Measurements from ENCODE around the gene LRRC26.

The LRRC26 gene

DNA sequence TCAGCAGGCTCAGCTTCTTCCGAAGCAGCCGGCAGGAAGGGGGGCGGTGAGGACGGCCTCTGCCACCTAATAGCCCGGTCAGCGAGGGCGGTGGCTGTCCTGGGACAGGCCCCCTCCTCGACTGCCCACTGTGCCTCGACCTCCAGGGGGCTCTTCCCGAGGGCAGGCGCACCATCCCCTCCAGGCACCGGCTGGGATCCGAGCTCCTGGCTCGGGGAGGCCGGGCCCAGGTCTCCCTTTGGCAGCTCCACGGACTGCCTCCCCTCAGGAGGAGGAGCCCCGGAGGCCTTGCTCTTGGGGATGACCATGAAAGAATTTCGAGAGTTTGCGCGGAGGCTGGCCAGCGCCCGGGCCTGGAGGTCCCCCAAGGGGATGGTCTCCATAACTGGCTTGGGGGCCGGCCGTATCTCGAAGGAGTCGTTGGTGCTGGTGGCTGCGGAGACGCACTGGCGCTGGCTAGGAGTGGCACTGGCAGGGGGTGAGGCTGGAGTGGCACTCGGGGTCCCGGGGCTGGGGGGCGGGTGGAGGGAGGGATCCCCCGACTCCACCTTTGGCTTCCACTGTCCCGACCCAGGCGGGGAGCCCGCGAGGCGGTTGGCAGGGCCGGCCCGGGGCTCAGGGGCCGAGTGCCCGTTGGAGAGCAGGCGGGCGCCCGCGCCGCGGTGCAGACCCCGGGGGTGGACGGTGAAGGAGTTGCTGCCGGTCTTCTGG lies 29.7 kb upstream of the LRRC26 start:
- no peak for DNase-seq (ENCODE audit: low read depth, low spot score)

DNA sequence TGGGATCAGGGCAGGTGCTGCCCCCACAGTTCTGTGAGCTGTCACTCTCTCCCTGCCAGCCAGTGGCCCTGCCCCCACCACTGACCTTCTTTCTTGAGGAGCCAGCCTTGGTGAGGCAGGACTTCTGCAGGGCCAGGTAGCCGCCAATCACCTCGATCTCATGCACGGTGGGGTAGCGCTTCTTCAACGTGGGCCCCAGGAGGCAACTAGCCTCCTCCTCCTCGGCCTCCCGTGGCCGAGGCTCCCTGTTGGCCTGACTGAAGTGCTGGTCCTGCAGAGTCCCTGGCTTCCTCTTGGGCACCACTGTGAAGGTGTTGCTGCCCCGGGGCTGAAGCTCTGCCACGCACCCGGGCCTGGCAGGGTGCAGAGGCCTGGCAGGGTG lies 29.0 kb upstream of the LRRC26 start:
- no peak for DNase-seq (ENCODE audit: low read depth, low spot score)

DNA sequence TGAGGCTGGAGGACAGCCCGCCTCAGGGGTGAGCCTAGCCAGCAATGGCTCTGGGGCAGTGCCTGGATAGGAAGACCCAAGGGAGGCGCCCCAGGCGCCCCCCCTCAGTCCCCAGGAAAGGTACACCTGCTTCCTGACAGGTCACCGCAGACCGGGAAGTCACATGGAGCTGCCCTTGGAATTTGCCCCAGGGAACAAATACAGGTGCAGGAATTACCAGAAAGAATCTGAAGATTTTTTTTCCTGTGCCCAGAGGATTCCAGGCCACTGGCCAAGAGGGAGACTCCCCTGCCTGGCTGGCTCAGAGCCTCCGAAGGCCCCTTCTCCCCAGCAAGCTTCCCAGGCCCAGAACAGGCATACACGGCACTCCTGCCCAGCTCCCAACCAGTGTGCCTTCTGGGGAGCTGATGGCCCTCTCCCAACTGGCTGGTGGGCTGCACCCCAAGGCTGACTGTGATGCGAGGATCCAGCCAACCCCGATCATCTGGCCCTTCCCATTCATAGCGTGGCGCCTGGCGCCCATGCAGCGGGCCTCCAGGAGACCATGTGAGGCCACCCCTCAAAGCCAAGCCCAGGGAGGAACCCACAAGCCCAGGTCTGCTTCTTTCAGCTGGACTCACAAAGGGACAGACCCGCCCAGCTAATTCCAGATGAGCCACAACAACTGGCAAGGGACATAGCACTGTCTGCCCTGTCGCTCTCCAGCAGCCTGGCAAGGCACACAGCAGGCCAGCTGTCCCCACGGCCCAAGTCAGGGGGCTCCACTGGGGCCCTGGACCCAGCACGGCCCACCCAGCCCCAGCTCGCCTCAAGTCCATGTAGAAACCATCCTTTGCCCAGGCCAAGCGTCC lies 28.4 kb upstream of the LRRC26 start:
- DNase-seq (ENCODE audit: low read depth, low spot score), result no peak

DNA sequence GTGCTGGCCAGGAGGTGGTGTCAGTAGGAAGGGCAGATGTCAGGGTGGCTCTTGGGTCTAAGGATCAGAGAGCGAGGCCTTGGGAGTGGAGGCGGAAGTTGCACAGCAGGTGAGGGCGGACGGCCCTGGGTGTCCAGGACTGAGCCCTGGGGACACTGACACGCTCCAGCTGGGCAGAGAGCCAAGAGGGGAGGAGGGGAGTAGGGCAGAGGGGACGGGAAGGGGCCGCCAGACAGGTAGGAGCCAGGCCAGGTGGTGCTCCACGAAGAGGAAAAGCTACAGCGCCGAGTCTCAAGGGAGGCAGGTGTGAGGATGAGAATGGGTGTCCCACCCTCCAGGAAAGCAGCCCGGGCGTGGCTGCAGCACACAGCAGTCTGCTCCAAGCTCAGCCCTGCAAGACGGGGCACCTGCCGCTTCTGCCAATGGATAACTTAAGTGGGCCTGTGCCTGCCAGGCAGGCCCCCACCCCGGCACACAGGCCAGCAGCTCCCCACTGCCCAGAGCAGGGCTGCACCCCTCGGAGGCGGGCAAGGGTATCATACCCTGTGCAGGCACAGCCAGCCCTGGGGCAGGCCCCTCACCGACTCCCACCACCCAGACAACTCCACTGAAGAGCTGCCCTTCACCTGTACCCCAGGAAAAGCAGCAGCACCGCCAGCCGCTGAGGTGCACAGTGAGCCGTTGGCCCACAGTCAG lies 25.8 kb upstream of the LRRC26 start:
- DNase-seq (ENCODE audit: low read depth, low spot score), result no peak

DNA sequence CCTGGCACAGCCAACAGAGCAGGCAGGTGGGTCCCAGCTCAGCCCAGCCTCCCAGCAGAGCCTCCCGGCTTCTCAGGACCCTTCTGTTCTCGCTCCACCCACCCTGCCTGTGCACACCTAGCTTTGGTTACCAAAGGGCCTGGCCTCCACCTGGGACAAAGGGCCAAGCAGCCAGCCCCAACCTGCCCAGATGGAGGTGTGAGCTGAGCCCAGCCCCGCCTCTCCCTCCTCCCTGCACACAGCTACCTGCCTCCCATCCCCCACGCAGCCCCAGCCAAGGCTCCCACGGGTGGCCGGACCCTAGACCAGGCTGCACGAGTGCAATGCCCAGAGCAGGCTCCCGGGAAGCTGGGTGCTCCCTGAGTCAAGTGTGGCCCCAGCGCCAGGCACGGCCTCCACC lies 25.1 kb upstream of the LRRC26 start:
- no peak for DNase-seq (ENCODE audit: low read depth, low spot score)

- DNase-seq (ENCODE audit: low read depth, low spot score), result no peak
These were observed 24.5 kb upstream of the LRRC26 start for GRCh38 chr9:137194388-137194787.

DNA sequence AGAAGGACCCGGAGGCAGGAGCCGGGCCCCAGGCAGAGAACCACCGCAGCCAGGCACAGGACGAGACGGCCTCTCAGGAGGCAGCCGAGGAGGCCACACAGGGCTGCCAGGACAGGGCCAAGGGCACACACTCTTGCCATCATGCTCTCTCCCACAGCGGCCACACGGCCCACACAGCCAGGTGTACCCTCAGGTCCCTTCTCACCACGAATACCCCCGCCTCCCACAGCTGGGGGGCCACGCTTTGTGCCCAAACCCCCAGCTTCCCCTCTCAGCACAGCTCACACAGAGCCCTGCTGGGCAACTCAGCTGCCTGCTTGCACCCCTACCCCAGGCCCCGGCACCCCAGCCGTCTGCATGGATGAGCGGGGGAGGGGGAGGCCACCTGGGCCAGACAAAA lies 23.9 kb upstream of the LRRC26 start:
- DNase-seq (ENCODE audit: low read depth, low spot score), result no peak

DNA sequence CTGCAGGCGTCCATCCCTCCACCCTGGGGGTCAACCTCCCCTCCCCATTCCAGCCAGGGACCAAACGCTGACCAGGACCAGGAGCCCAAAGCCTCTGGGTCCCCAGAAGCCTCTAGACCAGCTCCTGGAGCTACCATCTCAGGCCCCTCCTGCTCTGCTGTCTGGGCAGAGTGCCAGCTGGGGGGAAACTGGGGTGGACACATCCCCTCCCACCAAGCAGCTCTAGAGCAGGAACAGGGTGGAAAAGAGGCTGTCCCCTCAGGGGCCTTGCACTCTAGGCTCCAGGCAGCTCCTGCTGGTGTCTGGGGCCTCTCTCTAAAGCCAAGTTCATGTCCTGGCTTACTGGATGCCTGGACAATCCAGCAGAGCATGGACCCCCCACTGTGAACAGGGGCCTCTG lies 23.0 kb upstream of the LRRC26 start:
- DNase-seq (ENCODE audit: low read depth, low spot score), result no peak

DNA sequence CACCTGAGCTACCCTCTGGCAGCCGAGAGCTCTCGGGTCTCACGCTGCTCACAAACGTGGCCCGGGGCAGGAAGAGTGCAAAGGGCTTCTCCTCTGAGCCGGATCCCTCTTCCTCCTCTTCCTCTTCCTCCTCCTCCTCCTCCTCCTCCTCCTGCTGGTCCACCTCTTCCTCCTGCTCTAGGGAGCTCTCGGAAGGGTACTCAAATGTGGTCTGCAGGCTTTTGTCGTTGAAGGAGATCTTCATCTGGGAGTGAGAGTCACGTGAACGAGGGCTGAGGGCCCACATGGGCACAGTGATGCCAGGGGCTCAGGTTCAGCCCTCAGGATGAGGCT lies 22.6 kb upstream of the LRRC26 start:
- no peak for DNase-seq (ENCODE audit: low read depth, low spot score)

DNA sequence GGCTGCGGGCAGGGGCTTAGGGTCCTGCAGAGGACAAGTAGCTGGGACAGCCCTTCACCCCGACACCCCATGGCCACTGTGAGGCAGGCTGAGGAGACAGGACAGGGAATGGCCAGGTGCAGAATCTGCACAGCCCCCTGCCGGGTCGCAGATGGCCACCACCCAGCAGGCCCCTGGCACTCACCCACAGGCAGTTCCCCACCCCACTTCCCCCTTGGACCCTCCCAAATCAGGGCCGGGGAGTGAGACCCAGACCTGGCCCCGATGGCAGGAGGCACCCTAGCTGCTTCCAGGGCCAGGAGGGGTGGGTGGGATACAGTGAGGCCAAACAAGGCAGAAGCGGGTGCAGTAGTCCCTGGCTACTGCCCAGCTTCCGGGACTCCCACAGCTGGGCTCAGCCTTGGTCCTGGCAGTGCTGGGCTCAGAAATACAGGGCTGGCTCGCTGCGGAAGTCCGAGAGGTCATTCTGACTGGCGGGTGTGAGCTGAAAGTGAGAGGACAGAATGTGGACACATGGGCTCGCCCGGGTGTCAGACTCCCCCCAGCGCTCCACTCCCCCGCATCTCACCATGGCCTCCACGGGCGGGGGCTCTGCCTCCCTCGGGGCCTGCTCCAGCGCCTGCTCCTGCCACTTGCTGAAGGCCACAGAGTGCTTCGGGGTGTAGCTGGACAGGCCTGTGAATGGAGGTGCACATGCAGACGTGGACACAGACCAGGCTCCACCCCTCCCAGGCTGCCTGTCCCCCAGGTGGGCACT lies 22.0 kb upstream of the LRRC26 start:
- no peak for DNase-seq (ENCODE audit: low read depth, low spot score)

DNA sequence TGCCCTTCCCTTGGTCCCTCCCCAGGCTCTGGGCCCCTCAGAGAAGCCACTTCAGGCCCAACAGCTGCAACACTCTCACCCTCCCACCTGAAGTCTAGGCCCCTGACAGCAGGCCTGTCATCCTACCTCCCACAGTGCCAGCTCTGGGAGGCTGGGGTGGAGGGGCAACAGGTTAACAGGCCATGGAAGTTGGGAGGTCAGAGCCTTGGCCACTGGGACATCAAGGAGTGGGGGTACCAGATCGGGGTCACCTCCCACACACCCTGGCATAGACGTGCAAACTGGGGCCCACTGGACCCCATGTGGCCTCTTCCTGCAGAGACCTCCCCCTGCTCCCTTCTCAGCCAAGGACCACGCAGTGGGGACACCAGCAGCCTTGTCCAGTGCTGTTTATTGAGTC lies 21.4 kb upstream of the LRRC26 start:
- no peak for DNase-seq (ENCODE audit: low read depth, low spot score)

DNA sequence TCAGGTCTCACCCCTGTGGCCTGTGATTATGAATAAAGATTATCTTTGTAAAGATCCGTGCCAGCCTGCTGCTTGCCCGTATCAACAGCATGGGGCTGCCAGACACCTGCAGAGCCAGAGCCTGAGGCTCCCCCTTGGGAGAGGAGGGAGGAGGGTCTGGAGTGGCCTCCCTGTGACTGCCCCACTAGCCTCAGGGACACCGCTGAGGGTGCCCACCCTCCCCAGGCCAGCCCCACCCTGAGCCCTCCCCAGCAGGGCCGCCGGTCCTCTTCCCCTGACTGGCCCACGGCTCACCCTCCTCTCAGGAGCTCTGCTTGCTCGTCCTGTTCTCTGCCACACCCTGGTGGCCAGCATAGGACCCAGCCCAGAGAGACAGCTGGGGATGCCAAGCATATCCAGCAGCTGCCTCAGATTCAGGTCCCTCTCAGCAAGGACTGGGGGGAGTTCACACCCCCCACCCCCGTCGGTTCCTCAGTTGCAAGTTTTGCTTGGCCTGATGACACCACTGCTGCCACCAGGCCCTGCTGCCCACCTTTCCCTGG lies 20.5 kb upstream of the LRRC26 start:
- no peak for DNase-seq (ENCODE audit: low read depth, low spot score)

GRCh38 chr9:137189297-137190295 lies 19.7 kb upstream of the LRRC26 start:
- DNase-seq (ENCODE audit: low read depth, low spot score), result no peak

DNA sequence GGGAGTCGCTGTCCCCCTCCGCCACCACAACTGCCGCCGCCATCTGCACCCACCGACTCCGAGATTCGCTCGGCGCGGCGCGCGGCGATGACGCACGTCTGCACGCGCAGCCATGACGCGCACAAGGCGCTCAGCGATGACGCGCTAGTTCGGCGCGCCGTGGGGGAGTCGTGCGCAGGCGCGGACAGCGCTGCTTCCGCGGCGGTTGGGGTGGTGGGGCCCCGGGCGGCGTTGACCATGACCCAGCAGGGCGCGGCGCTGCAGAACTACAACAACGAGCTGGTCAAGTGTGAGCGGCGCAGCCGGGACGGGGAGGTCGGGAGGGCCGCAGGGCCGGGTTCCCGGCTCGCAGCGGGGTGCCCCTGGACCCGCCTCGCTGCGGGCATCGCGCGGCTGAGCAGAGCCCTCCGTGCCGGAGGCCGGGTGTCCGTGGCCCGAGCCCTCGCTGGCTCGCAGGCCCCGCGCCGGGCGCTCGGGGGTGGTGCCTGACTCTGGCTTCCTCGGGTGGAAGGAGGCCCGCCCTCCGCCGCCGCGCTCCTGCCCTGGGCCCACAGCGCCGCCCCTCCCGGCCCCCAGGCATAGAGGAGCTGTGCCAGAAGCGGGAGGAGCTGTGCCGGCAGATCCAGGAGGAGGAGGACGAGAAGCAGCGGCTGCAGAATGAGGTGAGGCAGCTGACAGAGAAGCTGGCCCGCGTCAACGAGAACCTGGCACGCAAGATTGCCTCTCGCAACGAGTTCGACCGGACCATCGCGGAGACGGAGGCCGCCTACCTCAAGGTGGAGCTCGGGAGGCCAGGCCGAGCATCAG lies 18.8 kb upstream of the LRRC26 start, which contains the start of the genes ANAPC2 and SSNA1:
Gene ANAPC2, minus strand, starts transcription at position 71 of the 807 bp plus-strand sequence. Its CDS starts 28 bp downstream, at position 43.
Gene SSNA1, plus strand, starts transcription at position 187 of the 807 bp plus-strand sequence. Its CDS starts 51 bp downstream, at position 238.
- DNase-seq (ENCODE audit: low read depth, low spot score), result peak; percentile 87

- no peak for DNase-seq (ENCODE audit: low read depth, low spot score)
These were observed 18.2 kb upstream of the LRRC26 start for GRCh38 chr9:137188086-137188489.

GRCh38 chr9:137187386-137187785 lies 17.5 kb upstream of the LRRC26 start:
- DNase-seq (ENCODE audit: low read depth, low spot score), result no peak

DNA sequence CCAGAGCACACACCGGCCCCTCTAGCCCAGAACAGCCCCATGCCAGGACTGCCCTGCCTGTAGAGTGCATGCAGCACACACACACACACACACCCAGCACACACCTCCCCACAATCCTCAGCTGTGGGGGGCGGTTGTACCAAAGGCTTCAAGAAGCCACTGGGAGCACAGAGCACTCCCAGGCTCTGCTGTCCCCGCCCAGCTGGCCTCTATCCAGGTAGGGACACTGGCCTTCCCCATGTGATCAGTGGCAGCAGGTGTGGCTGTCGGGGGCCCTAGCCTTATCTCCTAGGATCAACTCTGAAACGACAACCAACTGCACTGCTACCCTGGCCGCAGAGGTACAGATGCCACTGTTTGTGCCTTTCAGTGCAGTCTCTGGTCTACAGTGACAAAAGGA lies 16.5 kb upstream of the LRRC26 start:
- DNase-seq (ENCODE audit: low read depth, low spot score), result no peak

GRCh38 chr9:137185921-137186320 lies 16.1 kb upstream of the LRRC26 start:
- no peak for DNase-seq (ENCODE audit: low read depth, low spot score)

Measured in smooth muscle cell of the brain vasculature (primary cell).